CD4-positive, alpha-beta T cell (primary cell): Measurements from ENCODE around the gene CLDN20. TPM values are rescaled to one million over a fixed set of nuclear protein-coding genes. Genes with fewer than 3 reads are reported as not detected.

Experiments
- ATAC-seq: fragments of 200-7000 bp; cut with Tn5 transposase; one replicate; pipeline ENCODE4 v1.10.0; 2022; ENCODE audit warnings: mild to moderate bottlenecking; ENCODE audit not compliant: poor library complexity
- CTCF ChIA-PET: fragments of 350-600 bp; sonication (Branson Sonifier 250); formaldehyde crosslinking; loops from one replicate; lab custom pipeline; 2021; ENCODE audit warnings: antibody characterized with exemption, inconsistent platforms; lab: Charles Lee
- POLR2A ChIA-PET: fragments of 350-600 bp; sonication (Branson Sonifier 250); formaldehyde crosslinking; loops from one replicate; lab custom pipeline; 2021; ENCODE audit warnings: antibody characterized with exemption, inconsistent platforms; lab: Charles Lee
- DNase-seq, 14 experiments: peaks; one replicate each; pipeline ENCODE4 v3.0.0-alpha.2; 2013 to 2020; ENCODE audit warnings: mixed read lengths in 2 of 14
- H3K27ac ChIP-seq, 2 donors: one replicate each; pipeline versions ENCODE4 v1.5.1 to v1.7.0; 2013; ENCODE audit warnings: low read length in 2 of 2, low read depth in 1 of 2, mild to moderate bottlenecking in 1 of 2
- H3K27me3 ChIP-seq, 2 experiments: 1 replicate in 1 of 2; 2 replicates in 1 of 2; pipeline versions ENCODE4 v1.6.1 to v1.7.0; 2013; ENCODE audit warnings: low read length in 2 of 2, control low read depth in 1 of 2, mild to moderate bottlenecking in 1 of 2, moderate library complexity in 1 of 2; ENCODE audit not compliant: insufficient read depth in 2 of 2, control insufficient read depth in 1 of 2
- H3K36me3 ChIP-seq: one replicate; pipeline ENCODE4 v1.6.1; 2013; ENCODE audit warnings: low read length, control low read depth; ENCODE audit not compliant: insufficient read depth
- H3K4me1 ChIP-seq: one replicate; pipeline ENCODE4 v1.6.1; 2013; ENCODE audit warnings: low read length, control low read depth; ENCODE audit not compliant: insufficient read depth
- H3K4me3 ChIP-seq: one replicate; pipeline ENCODE4 v1.5.1; 2013; ENCODE audit warnings: mild to moderate bottlenecking, low read length, moderate library complexity
- H3K9me3 ChIP-seq, 2 experiments: 1 replicate in 1 of 2; 2 replicates in 1 of 2; pipeline versions ENCODE4 v1.6.1 to v1.7.0; 2013; ENCODE audit warnings: low read length in 2 of 2, mild to moderate bottlenecking in 2 of 2, control low read depth in 1 of 2, moderate library complexity in 1 of 2; ENCODE audit not compliant: control insufficient read depth in 1 of 2, insufficient read depth in 1 of 2
- H3K27ac Mint-ChIP-seq: one replicate; pipeline ENCODE4 v1.8.0; 2020; ENCODE audit warnings: mixed read lengths
- H3K27me3 Mint-ChIP-seq: one replicate; pipeline ENCODE4 v1.8.0; 2021; ENCODE audit warnings: mixed read lengths
- H3K36me3 Mint-ChIP-seq: one replicate; pipeline ENCODE4 v1.8.0; 2021; ENCODE audit warnings: low read depth, mixed read lengths
- H3K4me1 Mint-ChIP-seq: one replicate; pipeline ENCODE4 v1.8.0; 2021; ENCODE audit warnings: low read depth, mixed read lengths
- H3K4me3 Mint-ChIP-seq: one replicate; pipeline ENCODE4 v1.8.0; 2020; ENCODE audit warnings: mild to moderate bottlenecking, mixed read lengths
- H3K9me3 Mint-ChIP-seq: one replicate; pipeline ENCODE4 v1.8.0; 2020; ENCODE audit warnings: mixed read lengths
- intact Hi-C, 2 experiments: fragments of 100-400 bp; cut with DNase I in 1 of 2; cut with micrococcal nuclease in 1 of 2; formaldehyde crosslinking; loops; one replicate each; pipeline versions ENCODE4 v1.15.1 to v1.9.0; 2023 to 2025; cut with DNase I, micrococcal nuclease
- total RNA-seq, 174 experiments: library from RNA in 2 of 174; stranded (reverse) in 2 of 174; gene quantifications; one replicate each; pipeline ENCODE4 v1.2.3 and lab custom pipeline; 2021 to 2026
- TF ChIP-seq, protein P1 (sequence below): fragments of 200-600 bp; IDR thresholded peaks from one replicate; pipeline ENCODE4 v1.8.0; 2022; ENCODE audit warnings: antibody characterized with exemption, mild to moderate bottlenecking

The CLDN20 gene
- total RNA-seq, 2 experiments from 2014 or later, result not detected

DNA sequence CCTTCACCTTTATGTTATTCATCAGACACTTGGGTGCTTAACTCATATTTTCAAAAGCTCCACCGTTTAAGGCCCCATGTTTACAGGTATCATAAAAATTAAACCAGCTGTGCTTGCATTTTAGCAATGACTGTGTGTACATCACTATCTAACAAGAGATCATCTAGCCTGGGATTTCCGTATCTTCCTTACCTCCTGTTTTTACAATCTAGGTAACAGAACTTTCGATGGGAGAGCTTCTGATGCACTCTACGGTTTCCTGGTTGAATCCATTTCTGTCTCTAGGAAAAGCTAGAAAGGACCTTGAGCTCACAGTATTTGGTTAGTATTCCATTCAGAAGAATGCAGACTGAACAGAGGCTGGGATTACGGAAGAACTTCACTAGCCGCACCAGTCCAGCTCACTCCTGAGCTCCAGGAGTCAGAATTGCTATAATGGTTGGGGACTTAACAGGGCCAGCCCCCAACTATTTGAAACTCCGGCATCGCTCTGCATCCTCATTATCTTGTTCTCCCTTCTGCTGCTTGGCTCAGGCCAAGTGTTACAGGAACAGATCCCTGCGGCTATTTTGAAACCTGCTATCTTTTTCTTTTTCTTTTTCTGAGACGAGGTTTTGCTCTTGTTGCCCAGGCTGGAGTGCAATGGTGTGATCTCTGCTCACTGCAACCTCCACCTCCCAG is 13.0 kb upstream of the CLDN20 start:
- DNase-seq (no peak), ATAC-seq (no peak)
- Histone ChIP-seq H3K4me1 (no peaks in the 10 kb centered on the region), H3K27me3 (no peaks in the 10 kb centered on the region), H3K4me3 (no peak overlapping the region), H3K27ac (no peak overlapping the region), H3K36me3 (peaks cover 10% of the 10 kb centered on the region), H3K9me3 (no peaks in the 10 kb centered on the region)
- ChIA-PET POLR2A (no interaction called here), CTCF (no interaction called here)
- TF ChIP-seq, protein P1, sequence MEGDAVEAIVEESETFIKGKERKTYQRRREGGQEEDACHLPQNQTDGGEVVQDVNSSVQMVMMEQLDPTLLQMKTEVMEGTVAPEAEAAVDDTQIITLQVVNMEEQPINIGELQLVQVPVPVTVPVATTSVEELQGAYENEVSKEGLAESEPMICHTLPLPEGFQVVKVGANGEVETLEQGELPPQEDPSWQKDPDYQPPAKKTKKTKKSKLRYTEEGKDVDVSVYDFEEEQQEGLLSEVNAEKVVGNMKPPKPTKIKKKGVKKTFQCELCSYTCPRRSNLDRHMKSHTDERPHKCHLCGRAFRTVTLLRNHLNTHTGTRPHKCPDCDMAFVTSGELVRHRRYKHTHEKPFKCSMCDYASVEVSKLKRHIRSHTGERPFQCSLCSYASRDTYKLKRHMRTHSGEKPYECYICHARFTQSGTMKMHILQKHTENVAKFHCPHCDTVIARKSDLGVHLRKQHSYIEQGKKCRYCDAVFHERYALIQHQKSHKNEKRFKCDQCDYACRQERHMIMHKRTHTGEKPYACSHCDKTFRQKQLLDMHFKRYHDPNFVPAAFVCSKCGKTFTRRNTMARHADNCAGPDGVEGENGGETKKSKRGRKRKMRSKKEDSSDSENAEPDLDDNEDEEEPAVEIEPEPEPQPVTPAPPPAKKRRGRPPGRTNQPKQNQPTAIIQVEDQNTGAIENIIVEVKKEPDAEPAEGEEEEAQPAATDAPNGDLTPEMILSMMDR, result no peak
- intact Hi-C loops, result no loop called here
- Mint-ChIP-seq H3K4me3 (no peak overlapping the region), H3K27me3 (no peaks in the 10 kb centered on the region), H3K36me3 (peaks cover 53% of the 10 kb centered on the region), H3K9me3 (no peaks in the 10 kb centered on the region), H3K27ac (no peak overlapping the region), H3K4me1 (no peaks in the 10 kb centered on the region)

GRCh38 chr6:155252581-155252980 is 11.2 kb upstream of the CLDN20 start:
- ATAC-seq, result no peak
- H3K27ac ChIP-seq, result no peak overlapping the region
- Mint-ChIP-seq H3K27ac (no peak overlapping the region), H3K4me3 (no peak overlapping the region), H3K9me3 (no peaks in the 10 kb centered on the region), H3K27me3 (no peaks in the 10 kb centered on the region), H3K4me1 (no peaks in the 10 kb centered on the region), H3K36me3 (peaks cover 68% of the 10 kb centered on the region)
- peaks cover 27% of the 10 kb centered on the region for H3K36me3 ChIP-seq
- no peaks in the 10 kb centered on the region for H3K4me1 ChIP-seq
- TF ChIP-seq, protein P1, result no peak
- ChIA-PET POLR2A (no interaction called here), CTCF (no interaction called here)
- H3K27me3 ChIP-seq, result no peaks in the 10 kb centered on the region
- H3K4me3 ChIP-seq, result no peak overlapping the region
- no peak for DNase-seq
- intact Hi-C loops, result no loop called here
- H3K9me3 ChIP-seq, result no peaks in the 10 kb centered on the region

- Histone ChIP-seq H3K36me3 (peaks cover 33% of the 10 kb centered on the region), H3K27ac (no peak overlapping the region), H3K4me3 (no peak overlapping the region), H3K4me1 (no peaks in the 10 kb centered on the region), H3K27me3 (no peaks in the 10 kb centered on the region), H3K9me3 (no peaks in the 10 kb centered on the region)
- Mint-ChIP-seq H3K36me3 (peaks cover 73% of the 10 kb centered on the region), H3K4me3 (no peak overlapping the region), H3K27me3 (no peaks in the 10 kb centered on the region), H3K9me3 (no peaks in the 10 kb centered on the region), H3K4me1 (no peaks in the 10 kb centered on the region), H3K27ac (no peak overlapping the region)
- intact Hi-C loops, result no loop called here
- CTCF ChIA-PET, result no interaction called here
- TF ChIP-seq, protein P1, result no peak
- no peak for ATAC-seq
- no peak for DNase-seq
- POLR2A ChIA-PET, result no interaction called here
Observed at GRCh38 chr6:155253337-155253736, 10.5 kb upstream of the CLDN20 start.
